Spleen (tissue), 7 donors: ENCODE measurements around the gene C1QTNF5.

Experiments
- POLR2AphosphoS5 ChIP-seq, 3 donors: sonication (generic); formaldehyde crosslinking; IDR thresholded peaks; one replicate each; pipeline ENCODE4 v1.5.1; 2017; ENCODE audit warnings: antibody characterized with exemption in 3 of 3
- TF ChIP-seq, protein P1 (sequence below), 11 experiments: fragments of 200-600 bp in 7 of 11; fragments of 450-650 bp in 4 of 11; sonication (generic) in 4 of 11; IDR thresholded peaks in 8 of 11; conservative IDR thresholded peaks in 3 of 11; 1 replicate in 7 of 11; 2 replicates in 4 of 11; pipeline versions ENCODE4 v1.4.0 to v1.8.0; 2016 to 2021; ENCODE audit warnings: antibody characterized with exemption in 11 of 11, inconsistent platforms in 4 of 11, mild to moderate bottlenecking in 1 of 11
- donor health status: DM: no; HTN: no; CAD: no; lungs with moderate emphysema.
- donor health status: DM: no; HTN: no; CAD: no.
- donor health status: DM: no; HTN: no; CAD: no.

GRCh38 chr11:119366690-119367620 lies 26.3 kb upstream of the C1QTNF5 start:
- no peak for TF ChIP-seq POLR2AphosphoS5 (IDR thresholded peaks at IDR 0.05)
- TF ChIP-seq, protein P1, sequence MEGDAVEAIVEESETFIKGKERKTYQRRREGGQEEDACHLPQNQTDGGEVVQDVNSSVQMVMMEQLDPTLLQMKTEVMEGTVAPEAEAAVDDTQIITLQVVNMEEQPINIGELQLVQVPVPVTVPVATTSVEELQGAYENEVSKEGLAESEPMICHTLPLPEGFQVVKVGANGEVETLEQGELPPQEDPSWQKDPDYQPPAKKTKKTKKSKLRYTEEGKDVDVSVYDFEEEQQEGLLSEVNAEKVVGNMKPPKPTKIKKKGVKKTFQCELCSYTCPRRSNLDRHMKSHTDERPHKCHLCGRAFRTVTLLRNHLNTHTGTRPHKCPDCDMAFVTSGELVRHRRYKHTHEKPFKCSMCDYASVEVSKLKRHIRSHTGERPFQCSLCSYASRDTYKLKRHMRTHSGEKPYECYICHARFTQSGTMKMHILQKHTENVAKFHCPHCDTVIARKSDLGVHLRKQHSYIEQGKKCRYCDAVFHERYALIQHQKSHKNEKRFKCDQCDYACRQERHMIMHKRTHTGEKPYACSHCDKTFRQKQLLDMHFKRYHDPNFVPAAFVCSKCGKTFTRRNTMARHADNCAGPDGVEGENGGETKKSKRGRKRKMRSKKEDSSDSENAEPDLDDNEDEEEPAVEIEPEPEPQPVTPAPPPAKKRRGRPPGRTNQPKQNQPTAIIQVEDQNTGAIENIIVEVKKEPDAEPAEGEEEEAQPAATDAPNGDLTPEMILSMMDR (IDR thresholded peaks at IDR 0.05 in 8 of 11, conservative IDR thresholded peaks at IDR 0.05 in 3 of 11), result no peak
